GM12878 (cell line): ENCODE measurements around the gene APPBP2. TPM values are rescaled to one million over a fixed set of nuclear protein-coding genes. Genes with fewer than 3 reads are reported as not detected.

Experiments
- ATAC-seq: fragments of 200-7000 bp; cut with Tn5 transposase; 3 replicates; pipeline ENCODE4 v1.9.1; 2020; ENCODE audit warnings: mild to moderate bottlenecking, moderate library complexity
- BruUV-seq: library from RNA; stranded (reverse); fragments of 400-500 nt; replicated peaks from 2 replicates; lab custom pipeline; 2021; lab: Mats Ljungman, UMichigan
- CTCF ChIA-PET: fragments of 300-600 bp; sonication (Branson Sonifier 250); formaldehyde crosslinking; extraction: SDS; loops from one replicate; lab custom pipeline; 2021; ENCODE audit warnings: inconsistent platforms; lab: Yijun Ruan, JAX
- POLR2A ChIA-PET: fragments of 350-600 bp; formaldehyde crosslinking; extraction: SDS; loops from one replicate; lab custom pipeline; 2021; ENCODE audit warnings: inconsistent platforms; lab: Charles Lee
- RAD21 ChIA-PET: fragments of 300-600 bp; sonication (Branson Sonifier 250); formaldehyde crosslinking; loops from one replicate; lab custom pipeline; 2023; ENCODE audit warnings: antibody characterized with exemption; ENCODE audit not compliant: unreplicated experiment; lab: Charles Lee
- SMC1A ChIA-PET: fragments of 300-600 bp; sonication (Branson Sonifier 250); formaldehyde crosslinking; loops from one replicate; lab custom pipeline; 2023; ENCODE audit not compliant: unreplicated experiment, uncharacterized antibody; lab: Charles Lee
- DNase-seq: peaks from one replicate; pipeline ENCODE4 v3.0.0-alpha.2; 2011; ENCODE audit warnings: low read depth, low spot score
- FAIRE-seq: peaks from 3 replicates; lab custom pipeline; 2011; peaks lifted over from hg19 to GRCh38; lab: Jason Lieb, UNC
- H2AFZ ChIP-seq: 2 replicates; pipeline ENCODE4 v1.6.0; 2011; ENCODE audit warnings: low read depth, low read length, control low read depth; ENCODE audit not compliant: control insufficient read depth
- H3K27ac ChIP-seq: 2 replicates; pipeline ENCODE4 v1.5.1; 2011; ENCODE audit warnings: control low read depth; ENCODE audit not compliant: control insufficient read depth, insufficient read depth
- H3K27me3 ChIP-seq, 2 experiments: replicated peaks in 1 of 2; 2 replicates each; pipeline versions ENCODE4 v1.6.0 to v1.6.1; 2011; ENCODE audit warnings: low read length in 1 of 2; ENCODE audit not compliant: control insufficient read depth in 2 of 2, insufficient read depth in 2 of 2
- H3K36me3 ChIP-seq, 2 experiments: 2 replicates each; pipeline ENCODE4 v1.5.1; 2011; ENCODE audit warnings: low read length in 1 of 2; ENCODE audit not compliant: control insufficient read depth in 2 of 2, insufficient read depth in 2 of 2
- H3K4me1 ChIP-seq: 2 replicates; pipeline ENCODE4 v1.6.1; 2011; ENCODE audit warnings: mild to moderate bottlenecking, low read length, moderate library complexity, mixed read lengths; ENCODE audit not compliant: control insufficient read depth, insufficient read depth
- H3K4me2 ChIP-seq: 2 replicates; pipeline ENCODE4 v1.6.0; 2011; ENCODE audit warnings: control low read depth; ENCODE audit not compliant: control insufficient read depth, insufficient read depth
- H3K4me3 ChIP-seq: fragments of 200-600 bp; sonication (generic); 2 replicates; pipeline ENCODE4 v1.5.1; 2016
- H3K79me2 ChIP-seq: 2 replicates; pipeline ENCODE4 v1.6.0; 2011; ENCODE audit warnings: low read length; ENCODE audit not compliant: control insufficient read depth, insufficient read depth
- H3K9ac ChIP-seq: 2 replicates; pipeline ENCODE4 v1.8.0; 2011; ENCODE audit warnings: low read length, control low read depth, mixed read lengths; ENCODE audit not compliant: control insufficient read depth, insufficient read depth
- H3K9me3 ChIP-seq: replicated peaks from 3 replicates; pipeline ENCODE4 v1.5.1; 2011; ENCODE audit warnings: mild to moderate bottlenecking, low read length; ENCODE audit not compliant: control insufficient read depth, insufficient read depth
- H4K20me1 ChIP-seq: 2 replicates; pipeline ENCODE4 v1.6.0; 2011; ENCODE audit not compliant: control insufficient read depth, insufficient read depth
- ATF2 ChIP-seq: IDR thresholded peaks from 2 replicates; pipeline ENCODE4 v1.6.1; 2012; ENCODE audit warnings: low read length, inconsistent platforms
- ESRRA ChIP-seq: IDR thresholded peaks from 2 replicates; pipeline ENCODE4 v1.6.1; 2012; ENCODE audit warnings: mild to moderate bottlenecking, low read length, improper control_type of control experiment
- FOS ChIP-seq: IDR thresholded peaks from 3 replicates; pipeline ENCODE4 v1.6.1; 2011; ENCODE audit warnings: borderline replicate concordance; ENCODE audit not compliant: insufficient read length; ENCODE audit errors: extremely low read depth
- FOXK2 ChIP-seq: fragments of 450-650 bp; IDR thresholded peaks from 2 replicates; pipeline ENCODE4 v1.6.1; 2017; ENCODE audit warnings: mild to moderate bottlenecking, moderate library complexity
- GABPA ChIP-seq: IDR thresholded peaks from 2 replicates; pipeline ENCODE4 v1.6.1; 2014; ENCODE audit warnings: antibody characterized with exemption, low read depth, mild to moderate bottlenecking, inconsistent platforms
- HDAC2 ChIP-seq: fragments of 200-600 bp; sonication (generic); IDR thresholded peaks from 2 replicates; pipeline ENCODE4 v1.6.1; 2017
- HDGF ChIP-seq: fragments of 450-650 bp; IDR thresholded peaks from 2 replicates; pipeline ENCODE4 v1.6.1; 2016; ENCODE audit warnings: antibody characterized with exemption
- LARP7 ChIP-seq: fragments of 450-650 bp; IDR thresholded peaks from 2 replicates; pipeline ENCODE4 v1.6.1; 2017; ENCODE audit warnings: mild to moderate bottlenecking
- MEF2A ChIP-seq: IDR thresholded peaks from 2 replicates; pipeline ENCODE4 v1.6.1; 2011; ENCODE audit warnings: low read depth, mild to moderate bottlenecking, low read length, moderate library complexity; ENCODE audit not compliant: insufficient read depth
- NFYB ChIP-seq: IDR thresholded peaks from 2 replicates; pipeline ENCODE4 v1.6.1; 2011; ENCODE audit warnings: low read depth, mild to moderate bottlenecking, low read length, improper control_type of control experiment, moderate library complexity; ENCODE audit not compliant: insufficient read depth
- PAX5 ChIP-seq: IDR thresholded peaks from 2 replicates; pipeline ENCODE4 v1.6.1; 2011; ENCODE audit warnings: low read depth, low read length, borderline replicate concordance
- ZBED1 ChIP-seq: IDR thresholded peaks from 2 replicates; pipeline ENCODE4 v1.6.1; 2016; ENCODE audit warnings: borderline replicate concordance
- WGBS: methylation state at CpG from one replicate; pipeline ENCODE4 v1.1.6; 2016; ENCODE audit warnings: low lambda C conversion rate; ENCODE audit not compliant: insufficient replicate concordance, insufficient coverage; ENCODE audit errors: missing lambda C conversion rate; 5-methylcytosine and 5-hydroxymethylcytosine counted together
- in situ Hi-C: fragments of 300-500 bp; cut with MboI; formaldehyde crosslinking; loops from 9 replicates; pipeline ENCODE4 v1.14.3; 2018; ENCODE audit warnings: mixed read lengths
- intact Hi-C: fragments of 100-400 bp; cut with micrococcal nuclease; formaldehyde crosslinking; loops from one replicate; pipeline ENCODE4 v1.14.2; 2022; ENCODE audit not compliant: unreplicated experiment
- polyA plus RNA-seq, 11 experiments: library from polyadenylated mRNA; depleted of rRNA in 4 of 11; unstranded in 6 of 11; stranded (reverse) in 5 of 11; fragments of >200 nt; fragmentation: Nextera tagmentation in 4 of 11; fragmentation: Illumina TruSeq in 1 of 11; extraction: Ambion mirVana in 4 of 11; extraction: Trizol in 1 of 11; gene quantifications; 1 replicate in 1 of 11; 2 replicates in 10 of 11; pipeline versions ENCODE4 v1.2.1 to v1.2.3, GENCODE V29; 2011 to 2016; ENCODE audit warnings: inconsistent platforms in 2 of 11, missing spikeins in 2 of 11, low read depth in 1 of 11
- total RNA-seq, 4 experiments: library from RNA; depleted of rRNA in 3 of 4; stranded (reverse); fragments of >200 nt in 3 of 4; fragmentation: Illumina TruSeq in 1 of 4; extraction: Trizol in 1 of 4; gene quantifications; 2 replicates each; pipeline versions ENCODE4 v1.2.1 to v1.2.3, GENCODE V29; 2013 to 2021

APPBP2 gene
- total and polyA plus RNA-seq, 10 of the 15 experiments (the other 5 are each of a cell fraction or from before 2014, with no cell fraction given) = 4.3 to 30.8 (median 13.1) TPM

DNA sequence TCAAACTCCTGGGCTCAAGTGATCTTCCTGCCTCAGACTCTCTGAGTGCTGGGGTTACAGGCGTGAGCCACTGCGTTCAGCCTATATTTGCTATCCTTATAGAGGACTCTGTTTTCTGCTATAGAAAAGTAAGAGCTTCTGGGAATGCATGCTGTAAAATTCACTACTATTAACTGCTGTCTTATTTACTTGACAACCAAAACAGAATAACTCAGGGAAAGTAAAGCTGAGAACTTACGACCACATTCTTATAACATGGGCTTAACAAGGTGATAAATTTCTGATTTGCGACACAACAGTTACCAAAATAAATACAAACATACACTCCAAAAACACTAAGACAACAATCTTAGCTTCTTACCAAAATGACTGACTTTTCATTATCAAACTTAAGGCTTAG lies 23.9 kb downstream of the APPBP2 start:
- WGBS = 96% methylated on average over 4 of the region's 4 CpGs
- H3K9me3 ChIP-seq = no peaks in the 10 kb centered on the region
- peaks cover 1 to 3% of the 10 kb centered on the region in 2 experiments; a peak in 1 of 4 replicates for H3K36me3 ChIP-seq
- no peak for DNase-seq
- no peaks in the 10 kb centered on the region for H3K4me1 ChIP-seq
- ChIA-PET CTCF (no interaction called here), POLR2A (interaction anchor here (0.8 kb wide), 1 partner anchor 22 kb away, joined by 3 read pairs; no protein-coding TSS in a partner anchor), SMC1A (no interaction called here), RAD21 (no interaction called here)
- no peaks in the 10 kb centered on the region for H3K27me3 ChIP-seq
- FAIRE-seq = no peak
- no peak overlapping the region for H3K27ac ChIP-seq
- no peak overlapping the region for H3K9ac ChIP-seq
- H4K20me1 ChIP-seq = no peaks in the 10 kb centered on the region
- BruUV-seq = no TSS peak
- peaks cover 9% of the 10 kb centered on the region for H3K79me2 ChIP-seq
- intact Hi-C loops = no loop called here
- TF ChIP-seq LARP7 = no peak
- no peak for TF ChIP-seq ESRRA
- no peak for TF ChIP-seq MEF2A
- no peak for TF ChIP-seq ATF2
- TF ChIP-seq FOS = no peak
- TF ChIP-seq HDGF = no peak
- no peak for TF ChIP-seq NFYB
- TF ChIP-seq ZBED1 = no peak
- no peak for TF ChIP-seq PAX5
- no peak for TF ChIP-seq FOXK2
- TF ChIP-seq HDAC2 = no peak
- TF ChIP-seq GABPA = no peak
- no peak overlapping the region for H3K4me2 ChIP-seq
- no peak for ATAC-seq
- no peak overlapping the region for H3K4me3 ChIP-seq
- H2AFZ ChIP-seq = no peak overlapping the region
- in situ Hi-C loops = no loop called here
